TTC549 (cell line): ENCODE data around the gene ITGA8.
"Not testable (repeated sequence)": the region's sequence is repeated elsewhere in the genome, so short reads cannot be mapped to it uniquely, and the experiment has no call there.

Experiments used
- FAIRE-seq: peaks from 2 replicates; lab custom pipeline; 2012; peaks lifted over from hg19 to GRCh38; lab: Jason Lieb, UNC

ITGA8 gene

GRCh38 chr10:15491856-15492642 is 227.7 kb downstream of the ITGA8 start:
- FAIRE-seq = no peak

- no peak for FAIRE-seq
Measured at GRCh38 chr10:15489431-15489830, 230.3 kb downstream of the ITGA8 start.

DNA sequence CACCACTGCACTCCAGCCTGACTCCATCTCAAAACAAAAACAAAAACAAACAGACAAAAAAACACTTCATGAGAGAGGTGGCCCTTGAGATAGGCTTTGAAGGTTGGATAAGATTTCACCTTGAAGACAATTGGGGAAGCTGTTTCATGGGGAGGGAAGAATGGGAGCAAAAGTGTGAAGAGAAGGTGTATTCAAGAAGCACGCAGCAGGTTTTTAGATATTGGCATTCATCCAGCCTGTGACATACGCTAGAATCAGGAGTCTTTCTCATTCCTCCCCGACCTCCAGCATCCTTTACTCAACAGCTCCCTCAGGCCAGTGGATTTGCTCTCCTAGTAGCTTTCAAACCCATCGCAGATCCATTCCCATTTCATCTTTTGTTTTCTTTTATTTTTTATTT is 232.3 kb downstream of the ITGA8 start:
- FAIRE-seq = no peak

DNA sequence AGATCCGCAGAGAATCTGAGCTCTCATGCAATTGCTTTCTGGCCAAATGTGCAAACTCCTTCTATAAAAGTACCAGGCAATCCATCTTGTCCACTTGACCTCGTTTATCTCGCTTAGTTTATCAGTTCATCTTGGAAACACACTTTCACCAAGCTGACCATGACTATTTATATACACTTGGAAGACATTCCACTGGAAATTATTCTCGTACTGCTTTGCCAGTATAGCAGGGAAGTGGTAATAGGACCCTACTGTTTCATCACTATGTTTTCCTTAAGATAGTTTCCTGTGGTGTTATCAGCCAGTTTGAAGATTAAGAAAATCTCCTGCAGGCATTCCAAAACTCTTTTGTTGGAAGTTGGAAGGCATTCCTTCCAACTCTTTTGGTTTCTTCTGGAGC is 233.3 kb downstream of the ITGA8 start:
- no peak for FAIRE-seq

DNA sequence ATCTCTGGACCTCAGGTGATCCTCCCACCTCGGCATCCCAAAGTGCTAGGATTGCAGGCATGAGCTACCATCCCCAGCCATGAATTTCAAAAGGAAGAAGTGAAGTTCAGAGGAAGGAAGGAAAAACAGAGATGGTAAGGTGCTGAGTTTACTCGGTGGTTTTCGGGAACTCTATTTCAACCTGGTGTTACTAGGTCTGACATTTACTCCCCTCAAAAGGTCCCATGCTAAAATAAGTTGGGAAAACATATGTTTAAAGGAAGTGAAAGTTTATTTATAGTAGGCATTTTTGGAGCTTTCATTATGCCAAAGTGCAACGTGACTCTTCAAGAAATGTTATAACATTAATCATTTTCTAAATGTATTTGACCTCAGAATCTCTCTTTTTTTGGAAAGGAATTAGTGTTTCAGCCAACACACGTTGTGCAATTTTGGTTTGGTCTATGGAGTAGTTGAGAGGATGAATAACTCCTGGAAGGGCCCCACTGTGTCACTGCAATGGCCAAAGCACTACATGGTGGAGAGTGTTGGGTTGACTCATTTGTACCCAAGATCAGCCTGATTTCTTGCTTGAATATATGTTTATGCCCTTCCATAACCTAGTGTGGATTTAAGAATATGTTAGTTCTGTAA is 233.9 kb downstream of the ITGA8 start:
- no peak for FAIRE-seq

GRCh38 chr10:15485027-15485426 is 234.7 kb downstream of the ITGA8 start:
- FAIRE-seq = no peak

DNA sequence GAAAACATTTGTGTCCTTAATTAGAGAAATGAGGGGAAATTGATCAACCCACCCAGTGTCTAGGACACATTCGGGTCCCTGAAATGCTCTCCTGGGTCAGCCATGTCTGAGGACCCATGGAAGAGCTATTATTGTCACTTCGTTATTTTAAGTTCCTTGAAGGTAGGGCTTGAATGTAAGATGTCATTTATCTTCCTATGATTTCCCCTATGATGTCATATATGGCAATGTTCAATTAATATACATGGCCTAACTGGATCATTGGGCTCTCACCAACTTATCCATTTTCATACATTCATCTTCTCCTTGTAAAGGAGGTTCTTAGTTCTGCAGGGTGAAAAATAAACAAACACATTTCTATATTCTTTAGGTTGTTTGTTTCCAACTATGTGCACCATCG is 235.6 kb downstream of the ITGA8 start:
- no peak for FAIRE-seq

GRCh38 chr10:15483215-15484075 is 236.3 kb downstream of the ITGA8 start:
- no peak for FAIRE-seq

DNA sequence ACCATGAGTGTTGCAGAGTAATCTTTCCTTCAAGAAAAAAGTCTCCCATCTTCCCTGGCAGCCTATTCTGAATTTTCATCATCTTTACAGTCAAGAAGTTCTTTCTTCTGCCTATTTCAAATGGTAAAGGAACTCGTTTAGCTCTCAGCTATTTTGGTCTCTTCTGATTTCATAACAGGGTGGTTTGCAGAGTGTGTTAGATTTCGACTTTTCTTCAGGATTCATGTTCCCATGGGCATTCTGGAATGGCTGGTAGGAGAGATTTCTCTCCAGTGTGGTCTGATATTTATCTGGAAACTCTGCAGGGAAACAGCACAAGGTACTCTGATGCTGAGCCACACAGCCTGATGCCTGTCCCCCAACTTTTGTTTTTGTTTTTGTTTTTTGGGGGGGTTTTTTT is 237.6 kb downstream of the ITGA8 start:
- FAIRE-seq = no peak

- FAIRE-seq = no peak
Measured at GRCh38 chr10:15478950-15479349, 240.8 kb downstream of the ITGA8 start.

GRCh38 chr10:15478429-15478828 is 241.3 kb downstream of the ITGA8 start:
- no peak for FAIRE-seq

DNA sequence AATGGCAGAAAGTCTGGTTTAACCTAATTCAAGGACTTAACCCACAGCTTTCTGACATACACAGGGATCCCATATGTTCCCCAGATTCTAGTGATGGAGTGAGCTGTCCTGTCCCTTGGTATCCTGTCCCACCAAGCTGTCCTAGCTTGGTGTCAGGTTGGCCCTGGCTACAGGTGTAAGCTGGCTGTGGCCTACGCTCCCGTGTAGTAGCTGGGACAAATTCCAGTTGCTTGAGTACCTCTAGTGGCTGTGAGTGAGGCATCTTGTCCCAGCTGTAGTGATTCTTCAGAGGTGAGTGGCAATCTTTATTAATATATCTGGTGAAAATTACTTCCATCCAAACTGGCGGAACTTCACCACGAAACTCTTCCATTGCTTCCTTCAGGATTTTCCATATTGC is 243.4 kb downstream of the ITGA8 start:
- no peak for FAIRE-seq

DNA sequence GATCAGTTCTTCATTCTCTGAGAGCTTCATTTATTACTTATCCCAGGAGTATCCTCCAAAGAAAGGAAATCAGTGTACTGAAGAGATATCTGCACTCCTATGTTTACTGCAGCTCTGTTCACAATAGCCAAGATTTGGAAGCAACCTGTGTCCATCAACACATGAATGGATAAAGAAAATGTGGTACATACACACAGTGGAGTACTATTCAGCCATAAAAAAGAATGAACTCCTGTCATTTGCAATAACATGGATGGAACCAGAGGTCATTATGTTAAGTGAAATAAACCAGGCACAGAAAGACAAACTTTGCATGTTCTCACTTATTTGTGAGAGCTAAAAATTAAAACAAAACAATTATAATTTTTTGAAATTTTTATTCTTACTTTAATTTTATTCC is 244.3 kb downstream of the ITGA8 start:
- not testable (repeated sequence) for FAIRE-seq

DNA sequence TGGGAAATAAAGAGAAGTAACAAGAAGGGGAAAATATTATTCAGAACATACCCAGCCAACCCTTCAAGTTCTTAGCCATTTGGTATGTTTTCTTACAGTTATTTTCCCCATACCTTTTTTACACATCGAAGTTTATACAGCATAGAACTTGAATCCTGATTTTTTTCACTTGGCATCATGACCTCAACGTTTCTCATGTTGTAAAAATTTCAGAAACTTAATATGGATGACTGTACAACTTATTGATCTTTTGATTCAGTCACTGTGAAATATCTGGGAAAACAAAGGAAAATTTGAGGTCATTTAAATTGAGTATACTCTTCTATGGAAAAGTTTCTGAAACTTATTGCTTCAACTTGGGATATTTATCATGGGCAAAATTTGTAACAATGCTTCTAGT is 245.1 kb downstream of the ITGA8 start:
- no peak for FAIRE-seq

DNA sequence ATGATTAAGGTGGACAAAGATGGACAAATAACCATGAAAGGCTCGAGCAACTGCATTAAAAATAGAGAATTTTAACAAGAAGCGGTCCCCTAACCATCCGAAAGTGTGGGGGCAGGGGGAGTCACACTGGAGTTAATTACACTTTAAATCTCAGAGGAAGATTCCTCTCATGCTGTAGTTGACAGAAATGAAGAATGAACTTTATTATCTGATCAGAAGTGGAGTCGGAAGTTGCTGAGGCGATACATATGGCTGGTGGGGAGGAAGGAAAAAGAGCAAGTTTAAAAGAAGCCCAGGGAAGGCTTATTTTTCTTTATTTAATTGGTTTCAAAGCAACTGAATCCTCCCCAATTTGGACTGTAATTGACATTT is 246.3 kb downstream of the ITGA8 start:
- FAIRE-seq = no peak

DNA sequence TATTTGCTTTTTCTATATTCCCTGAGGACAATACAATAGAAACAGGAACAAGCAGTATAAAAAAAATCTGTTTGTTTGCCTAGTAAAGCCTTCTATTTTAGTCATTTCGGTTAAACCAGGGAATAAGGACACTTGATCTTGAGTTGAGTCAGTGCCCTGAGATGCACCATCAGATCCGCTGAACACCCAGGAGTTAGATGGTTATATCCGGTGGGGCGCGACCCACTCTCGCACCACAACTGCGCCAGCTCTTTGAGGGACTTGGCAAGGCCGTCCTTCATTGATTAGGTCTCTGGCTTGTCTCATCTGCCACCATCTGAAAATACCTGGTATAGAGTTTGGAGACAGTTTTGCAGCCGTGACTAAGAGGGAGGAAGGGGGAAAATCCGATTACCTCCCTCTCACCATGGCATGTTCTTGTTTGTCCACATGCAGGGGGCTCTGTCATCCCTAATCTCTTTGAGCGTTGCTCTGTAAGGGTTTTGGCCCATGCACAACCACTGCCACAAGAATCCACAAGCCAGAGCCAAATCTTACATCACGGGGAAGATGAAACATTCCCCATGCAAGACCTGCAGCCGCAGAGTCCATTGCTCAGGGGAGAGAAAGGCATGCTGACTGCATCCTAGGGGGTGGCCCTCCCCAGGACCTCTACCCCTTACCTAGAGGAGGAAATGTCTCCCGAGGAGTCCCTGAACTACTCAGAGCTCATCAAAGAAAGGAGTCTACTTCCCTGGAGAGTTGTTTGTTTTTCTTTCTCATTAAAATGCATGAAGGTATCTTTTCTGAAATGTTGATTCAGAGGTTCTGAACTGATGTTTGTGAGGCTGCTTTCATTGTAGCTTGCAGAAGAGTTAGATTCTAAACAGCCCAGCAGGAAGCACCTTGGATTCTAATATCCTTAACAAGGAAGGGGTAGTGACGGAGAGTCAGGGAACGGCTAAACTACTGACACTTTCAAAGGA is 247.0 kb downstream of the ITGA8 start:
- FAIRE-seq = no peak

DNA sequence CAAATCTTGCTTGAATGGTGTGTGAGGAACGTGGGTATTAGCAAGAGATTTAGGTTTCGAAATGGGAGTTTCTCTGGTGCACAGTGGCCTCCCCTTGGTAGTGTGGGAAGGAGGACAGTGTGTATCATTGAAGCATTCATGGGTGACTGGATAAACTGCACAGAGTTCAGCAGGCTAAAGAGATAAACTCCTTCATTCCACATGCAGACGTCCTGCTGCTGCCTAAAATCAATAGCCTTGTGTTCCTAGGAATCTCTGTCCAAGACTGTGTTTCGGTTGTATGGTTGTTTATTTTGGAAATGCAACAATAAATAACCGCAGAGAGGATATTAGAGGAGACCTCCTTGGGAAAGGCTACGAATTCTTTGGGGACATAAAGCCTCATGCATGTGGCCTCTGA is 247.7 kb downstream of the ITGA8 start:
- no peak for FAIRE-seq

- no peak for FAIRE-seq
Measured at GRCh38 chr10:15469111-15469510, 250.6 kb downstream of the ITGA8 start.

DNA sequence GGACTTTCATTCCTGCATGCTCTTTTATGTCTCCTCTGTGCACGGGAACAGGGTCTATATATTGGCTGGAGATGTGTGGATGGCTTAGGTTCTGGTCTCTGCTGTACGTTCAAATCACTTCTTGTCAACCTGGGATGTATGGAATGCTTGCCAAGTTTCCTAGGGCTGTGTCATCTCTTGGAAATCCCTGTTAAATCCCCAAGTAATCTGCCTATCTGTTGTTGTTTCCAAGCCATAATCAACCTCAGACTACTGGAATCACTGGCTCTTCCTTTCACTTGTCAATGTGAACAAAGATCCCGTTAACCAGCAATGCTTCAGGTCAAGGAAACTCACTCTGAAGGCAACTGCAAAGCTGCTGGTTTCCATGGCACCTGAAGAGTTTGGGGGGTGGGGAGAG is 255.3 kb downstream of the ITGA8 start:
- no peak for FAIRE-seq
